CD4-positive, alpha-beta T cell treated with Interleukin-15 for 4 hours (primary cell): ENCODE results near the gene TENM3.

Experiments used
- DNase-seq: peaks from one replicate; pipeline ENCODE4 v3.0.0-alpha.2; 2020; ENCODE audit warnings: low spot score

Gene TENM3

DNA sequence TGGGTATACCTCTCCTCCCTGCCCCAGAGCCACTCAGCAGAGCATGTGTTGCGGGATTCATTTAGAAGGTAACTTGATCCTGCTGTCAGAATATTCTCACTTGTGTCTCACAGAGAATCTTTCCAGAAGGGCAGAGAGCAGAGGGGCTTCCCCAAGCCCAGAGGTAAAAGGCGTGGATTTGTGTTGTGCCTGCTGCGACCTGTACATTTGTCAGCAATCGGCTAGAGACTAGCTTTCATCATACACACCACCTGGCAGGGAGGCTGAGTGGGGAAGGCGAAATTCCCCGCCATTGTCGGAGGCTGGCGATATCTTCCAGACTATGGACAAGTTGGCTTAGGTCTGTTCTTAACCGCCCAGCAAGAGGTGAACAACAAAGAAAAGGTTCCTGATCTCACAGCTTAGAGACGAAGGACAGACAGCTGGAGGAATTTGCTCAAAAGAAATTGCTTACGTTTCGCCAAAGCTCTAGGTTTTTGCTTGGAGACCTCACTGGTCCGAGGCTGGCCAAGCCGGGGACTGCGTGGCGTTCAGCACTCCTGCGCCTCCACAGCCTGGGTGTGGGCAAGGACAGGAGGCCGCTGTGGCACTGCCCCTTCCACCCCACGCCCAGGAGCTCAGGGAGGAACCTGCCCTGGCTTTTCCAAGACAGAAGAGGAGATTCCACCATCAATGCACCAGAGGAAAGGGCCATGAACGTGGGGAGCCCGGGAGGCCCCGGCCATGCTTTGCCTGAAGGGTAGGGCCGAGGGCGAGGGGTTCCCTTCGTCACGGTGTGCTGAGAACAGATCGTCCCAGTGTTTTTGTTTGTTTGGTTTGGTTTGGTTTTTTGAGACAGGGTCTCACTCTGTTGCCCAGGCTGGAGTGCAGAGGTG lies 604.6 kb downstream of the TENM3 start:
- no peak for DNase-seq

DNA sequence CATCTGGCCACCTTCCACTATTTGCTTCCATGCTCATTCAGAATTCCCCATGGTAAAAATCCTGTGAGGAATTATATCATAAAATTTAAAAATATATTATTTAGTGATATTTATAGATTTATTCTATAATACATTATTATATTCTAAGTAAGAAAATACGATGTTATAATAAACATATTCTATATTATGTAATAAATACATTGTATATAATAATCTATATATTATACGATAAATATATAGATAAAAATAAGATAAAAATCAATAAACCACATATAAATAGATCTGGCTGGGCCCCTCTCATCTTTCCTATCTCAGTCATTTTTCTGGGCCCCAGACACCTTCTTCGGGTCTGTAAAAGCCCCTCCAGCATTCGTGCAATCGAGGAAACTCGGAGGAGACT lies 605.5 kb downstream of the TENM3 start:
- DNase-seq: no peak
